PC-9 (cell line): Measurements from ENCODE around the gene ADSL. TPM values are rescaled to one million over a fixed set of nuclear protein-coding genes. Genes with fewer than 3 reads are reported as not detected.

ENCODE experiments used
- BruUV-seq: library from RNA; stranded (reverse); fragments of 400-500 nt; replicated peaks from 2 replicates; lab custom pipeline; 2021; lab: Mats Ljungman, UMichigan
- CTCF ChIA-PET: fragments of 300-600 bp; sonication (Branson Sonifier 250); formaldehyde crosslinking; loops from one replicate; lab custom pipeline; 2022; ENCODE audit warnings: antibody characterized with exemption; lab: Charles Lee
- POLR2A ChIA-PET: fragments of 300-600 bp; sonication (Branson Sonifier 250); formaldehyde crosslinking; loops from one replicate; lab custom pipeline; 2022; ENCODE audit warnings: antibody characterized with exemption; ENCODE audit not compliant: unreplicated experiment; lab: Charles Lee
- DNase-seq, 2 experiments: peaks; one replicate each; pipeline versions ENCODE4 v3.0.0 to v3.0.0-alpha.2; 2015 to 2022; ENCODE audit warnings: mixed read lengths in 1 of 2
- H2AFZ ChIP-seq: fragments of 200-600 bp; sonication (generic); 2 replicates; pipeline ENCODE4 v1.8.1; 2017; ENCODE audit warnings: antibody characterized with exemption
- H3F3A ChIP-seq: fragments of 200-600 bp; sonication (generic); 2 replicates; pipeline ENCODE4 v1.8.1; 2017; ENCODE audit warnings: antibody characterized with exemption, mild to moderate bottlenecking, low read depth; ENCODE audit not compliant: insufficient read depth
- H3K27ac ChIP-seq: fragments of 200-600 bp; sonication (generic); 2 replicates; pipeline ENCODE4 v1.6.1; 2016; ENCODE audit warnings: mixed run types
- H3K27me3 ChIP-seq: fragments of 200-600 bp; sonication (generic); 2 replicates; pipeline ENCODE4 v1.6.1; 2016; ENCODE audit warnings: low read depth, mixed run types; ENCODE audit not compliant: insufficient read depth
- H3K36me3 ChIP-seq: fragments of 200-600 bp; sonication (generic); 2 replicates; pipeline ENCODE4 v1.6.1; 2016; ENCODE audit warnings: low read depth, mixed run types
- H3K4me1 ChIP-seq: fragments of 200-600 bp; sonication (generic); replicated peaks from 2 replicates; pipeline ENCODE4 v1.6.1; 2016; ENCODE audit warnings: mixed run types; ENCODE audit not compliant: insufficient read depth
- H3K4me2 ChIP-seq: fragments of 200-600 bp; sonication (generic); 2 replicates; pipeline ENCODE4 v1.6.1; 2017; ENCODE audit warnings: mixed run types
- H3K4me3 ChIP-seq: fragments of 200-600 bp; sonication (generic); 2 replicates; pipeline ENCODE4 v1.6.1; 2016; ENCODE audit warnings: mixed run types
- H3K79me2 ChIP-seq: fragments of 200-600 bp; sonication (generic); 2 replicates; pipeline ENCODE4 v1.6.1; 2017; ENCODE audit warnings: low read depth, mixed run types
- H3K9me2 ChIP-seq: fragments of 200-600 bp; sonication (generic); 2 replicates; pipeline ENCODE4 v1.8.1; 2017; ENCODE audit warnings: mild to moderate bottlenecking; ENCODE audit not compliant: insufficient read depth
- H3K9me3 ChIP-seq: fragments of 200-600 bp; sonication (generic); 2 replicates; pipeline ENCODE4 v1.8.1; 2016; ENCODE audit warnings: low read depth; ENCODE audit not compliant: insufficient read depth
- H4K20me1 ChIP-seq: fragments of 200-600 bp; sonication (generic); 2 replicates; pipeline ENCODE4 v1.8.1; 2017; ENCODE audit not compliant: insufficient read depth
- EZH2 ChIP-seq: fragments of 200-600 bp; sonication (generic); IDR thresholded peaks from 2 replicates; pipeline ENCODE4 v1.8.0; 2017; ENCODE audit warnings: antibody characterized with exemption, low read depth
- intact Hi-C: fragments of 100-400 bp; cut with micrococcal nuclease; formaldehyde crosslinking; loops from one replicate; pipeline ENCODE4 v1.10.0; 2022; ENCODE audit not compliant: unreplicated experiment
- total RNA-seq: library from RNA; stranded (reverse); gene quantifications from 2 replicates; pipeline ENCODE4 v1.2.3, GENCODE V29; 2021
- TF ChIP-seq, protein P1 (sequence below): fragments of 200-600 bp; sonication (generic); conservative IDR thresholded peaks from 2 replicates; pipeline ENCODE4 v1.6.1; 2017; ENCODE audit warnings: mixed run types, antibody characterized with exemption, mild to moderate bottlenecking, moderate library complexity

The ADSL gene
- total RNA-seq, 1 experiment from 2014 or later, result 56.2 TPM

DNA sequence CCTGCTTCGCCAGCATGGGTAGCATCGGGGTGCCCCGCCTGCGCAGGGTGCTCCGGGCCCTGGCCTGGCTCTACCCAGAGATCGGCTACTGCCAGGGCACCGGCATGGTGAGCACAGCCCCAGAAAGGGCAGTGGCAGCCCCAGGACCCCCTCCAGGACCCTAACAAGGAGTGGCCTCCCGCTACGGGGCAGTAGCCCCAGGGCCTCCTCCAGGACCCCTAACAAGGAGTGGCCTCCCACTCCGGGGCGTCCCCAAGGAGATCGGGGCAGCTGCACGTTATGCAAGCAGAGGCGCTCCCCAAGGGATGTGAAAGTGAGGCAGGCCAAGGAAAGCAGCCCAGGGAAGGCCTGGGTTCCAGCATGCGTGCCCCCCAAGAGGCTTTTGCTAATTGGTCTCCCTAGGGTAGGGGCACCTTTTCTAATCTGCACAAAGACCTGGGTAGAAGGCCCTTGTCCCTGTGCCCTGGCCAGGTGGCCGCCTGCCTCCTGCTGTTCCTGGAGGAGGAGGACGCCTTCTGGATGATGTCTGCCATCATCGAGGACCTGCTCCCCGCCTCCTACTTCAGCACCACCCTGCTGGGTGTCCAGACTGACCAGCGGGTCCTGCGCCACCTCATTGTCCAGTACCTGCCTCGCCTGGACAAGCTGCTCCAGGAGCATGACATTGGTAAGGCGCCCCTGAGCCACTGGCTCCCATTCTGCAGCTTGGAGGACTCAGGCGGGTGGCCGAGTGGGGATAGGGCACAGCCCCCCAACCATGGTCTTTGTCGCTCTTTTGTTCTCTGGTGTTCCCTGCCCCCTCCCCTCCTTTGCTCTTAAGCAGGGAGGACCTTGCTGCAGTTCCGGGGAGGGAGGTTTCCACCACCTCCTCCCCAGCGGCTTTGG lies 59.1 kb downstream of the ADSL start:
- Histone ChIP-seq H3K79me2 (no peaks in the 10 kb centered on the region), H3K27me3 (no peaks in the 10 kb centered on the region), H3K4me3 (no peak overlapping the region), H3K4me1 (peaks cover 11% of the 10 kb centered on the region), H3F3A (peaks cover 12% of the 10 kb centered on the region; the same call in 1 of the 2 replicates), H3K9me3 (no peaks in the 10 kb centered on the region), H4K20me1 (peaks cover 6% of the 10 kb centered on the region; the same call in 1 of the 2 replicates), H2AFZ (no peak overlapping the region), H3K27ac (no peak overlapping the region), H3K36me3 (peaks cover 28% of the 10 kb centered on the region), H3K4me2 (no peak overlapping the region), H3K9me2 (no peaks in the 10 kb centered on the region)
- BruUV-seq, result no TSS peak
- DNase-seq, result no peak
- intact Hi-C loops, result no loop called here
- ChIA-PET POLR2A (no interaction called here), CTCF (no interaction called here)
- TF ChIP-seq, protein P1, sequence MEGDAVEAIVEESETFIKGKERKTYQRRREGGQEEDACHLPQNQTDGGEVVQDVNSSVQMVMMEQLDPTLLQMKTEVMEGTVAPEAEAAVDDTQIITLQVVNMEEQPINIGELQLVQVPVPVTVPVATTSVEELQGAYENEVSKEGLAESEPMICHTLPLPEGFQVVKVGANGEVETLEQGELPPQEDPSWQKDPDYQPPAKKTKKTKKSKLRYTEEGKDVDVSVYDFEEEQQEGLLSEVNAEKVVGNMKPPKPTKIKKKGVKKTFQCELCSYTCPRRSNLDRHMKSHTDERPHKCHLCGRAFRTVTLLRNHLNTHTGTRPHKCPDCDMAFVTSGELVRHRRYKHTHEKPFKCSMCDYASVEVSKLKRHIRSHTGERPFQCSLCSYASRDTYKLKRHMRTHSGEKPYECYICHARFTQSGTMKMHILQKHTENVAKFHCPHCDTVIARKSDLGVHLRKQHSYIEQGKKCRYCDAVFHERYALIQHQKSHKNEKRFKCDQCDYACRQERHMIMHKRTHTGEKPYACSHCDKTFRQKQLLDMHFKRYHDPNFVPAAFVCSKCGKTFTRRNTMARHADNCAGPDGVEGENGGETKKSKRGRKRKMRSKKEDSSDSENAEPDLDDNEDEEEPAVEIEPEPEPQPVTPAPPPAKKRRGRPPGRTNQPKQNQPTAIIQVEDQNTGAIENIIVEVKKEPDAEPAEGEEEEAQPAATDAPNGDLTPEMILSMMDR, result no peak
- TF ChIP-seq EZH2, result no peak

DNA sequence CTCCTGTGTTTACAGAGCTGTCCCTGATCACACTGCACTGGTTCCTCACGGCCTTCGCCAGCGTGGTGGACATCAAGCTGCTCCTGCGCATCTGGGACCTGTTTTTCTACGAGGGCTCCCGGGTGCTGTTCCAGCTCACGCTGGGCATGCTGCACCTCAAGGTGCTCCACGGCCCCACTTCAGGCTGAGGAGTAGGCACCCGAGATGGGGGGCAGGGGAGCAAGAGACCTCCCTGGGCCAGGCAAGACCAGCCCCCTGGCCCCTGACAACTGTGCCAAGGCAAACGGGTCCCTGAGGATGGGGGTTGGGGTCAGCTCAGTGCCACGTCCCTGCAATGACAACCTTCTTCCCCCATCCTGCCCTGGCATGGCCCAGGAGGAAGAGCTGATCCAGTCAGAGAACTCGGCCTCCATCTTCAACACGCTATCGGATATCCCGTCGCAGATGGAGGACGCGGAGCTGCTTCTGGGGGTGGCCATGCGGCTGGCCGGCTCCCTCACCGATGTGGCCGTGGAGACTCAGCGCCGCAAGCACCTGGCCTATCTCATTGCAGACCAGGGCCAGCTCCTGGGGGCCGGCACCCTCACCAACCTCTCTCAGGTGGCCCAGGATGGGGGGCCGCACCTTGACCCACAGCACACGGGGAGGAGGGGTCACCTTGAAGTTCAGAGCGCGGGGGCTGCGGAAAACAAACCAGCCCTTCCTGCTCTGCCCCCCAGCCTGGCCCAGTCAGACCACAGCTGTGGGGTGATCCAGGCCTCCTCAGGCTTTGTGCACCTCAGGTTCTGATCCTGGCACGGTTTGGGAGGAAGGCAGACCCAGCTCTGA lies 60.0 kb downstream of the ADSL start:
- H3K4me2 ChIP-seq, result no peak overlapping the region
- H3K36me3 ChIP-seq, result peaks cover 29% of the 10 kb centered on the region
- TF ChIP-seq EZH2, result no peak
- TF ChIP-seq, protein P1, result no peak
- CTCF ChIA-PET, result no interaction called here
- H4K20me1 ChIP-seq, result peaks cover 6% of the 10 kb centered on the region; the same call in 1 of the 2 replicates
- no peaks in the 10 kb centered on the region for H3K27me3 ChIP-seq
- intact Hi-C loops, result no loop called here
- H3K4me1 ChIP-seq, result peaks cover 13% of the 10 kb centered on the region
- no peaks in the 10 kb centered on the region for H3K79me2 ChIP-seq
- H3K27ac ChIP-seq, result no peak overlapping the region
- H2AFZ ChIP-seq, result no peak overlapping the region
- POLR2A ChIA-PET, result no interaction called here
- H3F3A ChIP-seq, result peaks cover 15% of the 10 kb centered on the region; the same call in 1 of the 2 replicates
- no peak for DNase-seq
- no TSS peak for BruUV-seq
- no peak overlapping the region for H3K4me3 ChIP-seq
- no peaks in the 10 kb centered on the region for H3K9me2 ChIP-seq
- H3K9me3 ChIP-seq, result no peaks in the 10 kb centered on the region

DNA sequence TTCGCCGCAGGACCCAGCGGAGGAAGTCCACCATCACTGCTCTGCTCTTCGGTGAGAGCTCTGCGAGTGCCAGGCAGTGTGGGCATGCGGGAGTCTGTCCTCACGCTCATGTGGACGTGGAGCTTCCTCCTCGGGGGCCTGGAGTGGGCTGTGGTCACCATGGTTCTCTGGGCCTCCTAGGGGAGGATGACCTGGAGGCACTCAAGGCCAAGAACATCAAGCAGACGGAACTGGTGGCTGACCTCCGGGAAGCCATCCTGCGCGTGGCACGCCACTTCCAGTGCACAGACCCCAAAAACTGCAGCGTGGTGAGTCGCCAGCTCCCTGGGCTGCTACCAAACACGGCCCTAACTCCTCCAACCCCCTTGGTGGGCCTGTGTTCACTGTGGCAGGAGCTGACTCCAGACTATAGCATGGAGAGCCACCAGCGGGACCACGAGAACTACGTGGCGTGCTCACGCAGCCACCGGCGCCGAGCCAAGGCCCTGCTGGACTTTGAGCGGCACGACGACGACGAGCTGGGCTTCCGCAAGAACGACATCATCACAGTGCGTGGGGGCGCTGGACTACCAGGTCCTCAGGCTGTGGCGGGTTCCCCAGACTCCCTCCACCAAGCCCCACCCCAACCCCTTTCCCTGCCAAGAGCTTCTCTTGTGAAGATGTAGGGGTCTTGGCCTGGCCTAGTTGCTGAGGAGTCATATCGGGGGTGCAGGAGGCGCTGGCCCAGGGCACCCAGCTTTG lies 60.9 kb downstream of the ADSL start:
- no TSS peak for BruUV-seq
- H3K9me2 ChIP-seq, result no peaks in the 10 kb centered on the region
- no peak overlapping the region for H3K4me2 ChIP-seq
- H2AFZ ChIP-seq, result no peak overlapping the region
- no peaks in the 10 kb centered on the region for H3K9me3 ChIP-seq
- no peak overlapping the region for H3K27ac ChIP-seq
- intact Hi-C loops, result no loop called here
- H3K4me1 ChIP-seq, result peaks cover 13% of the 10 kb centered on the region
- no peak overlapping the region for H3K4me3 ChIP-seq
- H3K36me3 ChIP-seq, result peaks cover 30% of the 10 kb centered on the region
- no peaks in the 10 kb centered on the region for H3K79me2 ChIP-seq
- TF ChIP-seq, protein P1, result no peak
- no peak for TF ChIP-seq EZH2
- POLR2A ChIA-PET, result interaction anchor here (0.5 kb wide), 1 partner anchor 432 kb away, joined by 11 read pairs; no protein-coding TSS in a partner anchor
- peaks cover 6% of the 10 kb centered on the region; the same call in 1 of the 2 replicates for H4K20me1 ChIP-seq
- no peaks in the 10 kb centered on the region for H3K27me3 ChIP-seq
- DNase-seq, result no peak
- H3F3A ChIP-seq, result peaks cover 24% of the 10 kb centered on the region; the same call in 1 of the 2 replicates
- CTCF ChIA-PET, result no interaction called here
